PC-3 (cell line): ENCODE results near the gene PTH1R.

Source experiments
- CTCF ChIP-seq: fragments of 300-600 bp; sonication (generic); conservative IDR thresholded peaks from 2 replicates; pipeline ENCODE4 v1.5.1; 2017; ENCODE audit warnings: antibody characterized with exemption, low read depth, mild to moderate bottlenecking, low read length
- EZH2 ChIP-seq: fragments of 300-600 bp; sonication (generic); IDR thresholded peaks from one replicate; pipeline ENCODE4 v1.6.1; 2017; ENCODE audit warnings: antibody characterized with exemption, mild to moderate bottlenecking, low read length; ENCODE audit not compliant: unreplicated experiment

- TF ChIP-seq EZH2 (no peak), CTCF (no peak)
These were observed 19.5 kb downstream of the PTH1R start for GRCh38 chr3:46897031-46897430.
